ENCODE measurements around the gene ADPRS.

- no peak for TF ChIP-seq CTCF (IDR thresholded peaks at IDR 0.05)
- no peak for TF ChIP-seq EP300 (IDR thresholded peaks at IDR 0.05)
- no peak for TF ChIP-seq POLR2A (IDR thresholded peaks at IDR 0.05)
These were observed 18.7 kb downstream of the ADPRS start for GRCh38 chr1:36107394-36107793.

Data from suprapubic skin (tissue), 3 donors.